ENCODE results near the gene RNF40. TPM values are rescaled to one million over a fixed set of nuclear protein-coding genes. Genes with fewer than 3 reads are reported as not detected.
A peak's percentile ranks its signal among the peaks of the same experiment; 100 is the strongest.

Gene RNF40
- 64.5 and 100 TPM in 2 replicates for total RNA-seq

DNA sequence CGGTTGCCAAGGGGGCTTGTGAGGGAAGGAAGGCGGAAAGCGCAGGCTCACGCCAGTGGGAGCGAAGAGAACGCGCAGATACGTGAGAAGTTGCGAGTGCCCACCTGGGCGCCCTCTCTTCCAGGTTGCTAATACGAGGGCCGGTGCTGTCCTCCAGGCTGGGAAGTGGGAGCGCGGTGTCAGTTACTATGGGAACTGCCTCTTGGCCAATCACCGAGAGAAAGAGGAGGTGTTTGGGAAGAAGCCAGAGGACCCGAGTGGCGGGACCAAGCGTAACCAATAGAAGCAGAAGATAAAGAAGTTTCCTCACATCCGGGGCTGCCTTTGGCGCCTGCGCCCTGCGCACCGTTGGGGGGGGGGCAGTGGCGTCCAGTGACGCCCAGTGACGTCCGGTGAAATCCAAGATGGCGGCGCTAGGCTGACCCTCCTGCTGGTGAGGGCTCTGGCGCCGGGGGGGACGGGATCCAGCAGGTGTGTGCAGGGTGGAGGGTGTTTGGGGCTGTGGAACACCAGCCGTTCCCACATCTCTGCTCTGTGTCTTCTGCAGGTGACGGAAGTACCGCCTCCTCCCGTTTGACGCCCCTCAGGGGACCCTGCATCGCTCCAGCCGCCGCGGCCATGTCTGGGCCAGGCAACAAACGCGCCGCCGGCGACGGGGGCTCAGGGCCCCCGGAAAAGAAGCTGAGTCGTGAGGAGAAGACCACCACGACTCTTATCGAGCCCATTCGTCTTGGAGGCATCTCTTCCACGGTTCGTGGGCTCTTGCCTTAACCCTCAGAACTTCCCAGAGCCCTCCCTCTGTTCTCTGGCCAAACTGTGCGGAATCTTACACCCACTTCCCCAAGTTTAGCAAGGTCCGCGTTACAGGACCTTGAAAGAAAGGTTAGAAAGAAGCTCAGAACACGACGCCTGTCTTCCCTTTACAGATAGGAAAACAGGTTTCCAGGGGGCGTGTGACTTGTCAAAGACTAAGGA, at the start of gene RNF40, which contains the start of gene CFAP119:
Gene RNF40 (plus strand): TSS at position 395 of the 975 bp plus-strand sequence. CDS start 224 bp downstream, at position 619.
Gene CFAP119 (minus strand): TSS at position 135 of the 975 bp plus-strand sequence. CDS start 314 bp downstream, outside the sequence.
- DNase-seq = peak; percentile 99

DNA sequence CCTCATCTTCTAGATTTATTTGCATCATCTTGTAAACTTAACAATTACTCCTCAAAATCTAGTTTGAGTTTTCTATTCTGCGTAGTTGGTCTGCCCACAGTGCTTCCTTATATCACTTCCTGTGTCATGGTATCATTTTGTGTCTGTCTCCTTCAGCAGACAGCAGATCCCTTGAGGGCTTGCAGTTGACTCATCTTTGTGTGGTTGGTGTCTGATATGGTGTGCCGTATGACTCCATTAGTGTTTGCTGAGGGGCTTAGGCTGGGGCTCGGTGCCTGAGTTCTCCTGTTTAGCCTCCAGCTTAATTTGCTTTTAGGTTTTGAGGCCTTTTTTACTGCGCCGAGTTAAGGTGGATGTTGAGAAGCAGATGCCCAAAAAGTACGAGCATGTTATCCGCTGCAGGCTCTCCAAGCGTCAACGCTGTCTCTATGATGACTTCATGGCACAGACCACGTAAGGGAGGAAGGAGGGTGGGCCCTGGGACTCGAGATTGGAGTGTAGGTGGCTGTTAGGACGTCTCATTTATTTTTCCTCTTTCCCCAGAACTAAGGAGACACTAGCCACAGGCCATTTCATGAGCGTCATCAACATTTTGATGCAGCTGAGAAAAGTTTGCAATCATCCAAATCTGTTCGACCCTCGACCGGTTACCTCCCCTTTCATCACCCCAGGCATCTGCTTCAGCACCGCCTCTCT, 46.2 kb upstream of the RNF40 start:
- no peak for DNase-seq

DNA sequence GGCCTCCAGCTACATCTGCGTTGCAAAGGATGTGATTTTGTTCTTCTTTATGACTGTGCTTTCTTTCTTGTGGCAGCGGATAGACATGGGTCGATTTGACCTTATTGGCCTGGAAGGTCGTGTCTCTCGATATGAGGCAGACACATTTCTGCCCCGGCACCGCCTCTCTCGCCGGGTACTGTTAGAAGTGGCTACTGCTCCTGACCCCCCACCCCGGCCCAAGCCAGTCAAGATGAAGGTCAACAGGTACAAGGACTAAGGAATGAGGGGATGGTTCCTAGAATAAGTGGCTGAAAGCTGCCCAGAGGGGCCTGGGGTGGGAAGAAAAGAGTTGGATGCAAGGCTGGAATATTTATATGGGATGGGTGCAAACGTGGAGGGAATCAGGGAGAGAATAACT, 42.0 kb upstream of the RNF40 start:
- no peak for DNase-seq

DNA sequence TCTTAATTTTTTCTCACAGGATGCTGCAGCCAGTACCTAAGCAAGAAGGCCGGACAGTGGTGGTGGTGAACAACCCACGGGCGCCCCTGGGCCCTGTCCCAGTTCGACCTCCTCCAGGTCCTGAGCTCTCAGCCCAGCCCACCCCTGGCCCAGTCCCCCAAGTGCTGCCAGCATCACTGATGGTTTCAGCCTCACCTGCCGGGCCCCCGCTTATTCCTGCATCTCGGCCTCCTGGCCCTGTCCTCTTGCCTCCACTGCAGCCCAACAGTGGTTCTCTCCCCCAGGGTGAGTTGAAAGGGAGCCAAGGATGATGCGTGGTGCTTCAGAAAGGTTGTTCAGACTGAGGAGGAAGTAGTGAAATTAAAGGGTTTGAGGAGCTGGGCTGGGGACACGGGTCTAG, 41.4 kb upstream of the RNF40 start:
- no peak for DNase-seq

DNA sequence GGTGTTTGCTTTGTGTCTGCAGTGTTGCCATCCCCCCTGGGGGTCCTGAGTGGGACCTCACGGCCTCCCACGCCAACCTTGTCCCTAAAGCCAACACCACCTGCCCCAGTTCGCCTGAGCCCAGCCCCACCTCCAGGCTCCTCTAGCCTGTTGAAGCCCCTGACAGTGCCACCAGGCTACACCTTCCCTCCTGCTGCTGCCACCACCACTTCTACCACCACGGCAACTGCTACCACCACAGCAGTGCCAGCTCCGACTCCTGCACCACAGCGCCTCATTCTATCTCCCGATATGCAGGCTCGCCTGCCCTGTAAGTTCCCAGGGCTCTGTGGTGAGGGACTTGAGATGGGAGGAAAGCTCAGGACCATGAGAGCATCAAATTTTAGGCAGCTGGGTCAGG, 41.0 kb upstream of the RNF40 start:
- DNase-seq = no peak

DNA sequence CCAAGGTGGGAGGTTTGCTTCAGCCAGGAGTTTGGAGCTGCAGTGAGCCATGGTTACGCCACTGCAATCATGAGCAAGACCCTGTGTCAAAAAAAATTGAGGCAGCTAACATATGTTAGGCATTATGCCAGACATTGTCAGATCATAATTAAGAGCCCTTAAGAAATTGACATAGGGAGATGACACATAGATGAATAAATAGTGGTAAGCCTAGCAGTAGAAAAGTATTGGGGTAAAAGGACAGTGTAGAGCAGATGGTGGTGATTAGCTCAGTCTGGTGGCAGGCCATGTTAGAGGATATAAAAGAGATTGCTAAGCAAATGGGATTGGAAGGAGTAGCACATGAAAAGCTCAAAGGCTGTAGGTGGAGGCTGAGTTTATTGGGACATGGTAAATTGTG, 40.5 kb upstream of the RNF40 start:
- DNase-seq = no peak

DNA sequence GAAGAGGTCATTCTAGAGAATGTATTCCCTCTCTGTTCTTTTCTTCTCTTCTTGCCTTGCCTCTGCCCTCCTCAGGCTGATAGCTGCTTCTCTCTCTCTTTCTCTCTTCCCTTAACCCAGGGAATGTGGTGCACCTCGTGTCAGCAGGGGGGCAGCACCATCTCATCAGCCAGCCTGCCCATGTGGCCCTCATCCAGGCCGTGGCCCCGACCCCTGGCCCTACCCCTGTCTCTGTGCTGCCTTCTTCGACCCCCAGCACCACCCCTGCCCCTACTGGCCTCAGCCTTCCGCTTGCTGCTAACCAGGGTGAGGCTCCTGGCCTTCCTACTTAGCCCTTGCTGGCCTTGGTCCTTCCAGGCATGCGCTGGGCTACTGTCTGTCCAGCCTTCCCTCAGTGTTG, 39.7 kb upstream of the RNF40 start:
- DNase-seq = no peak

DNA sequence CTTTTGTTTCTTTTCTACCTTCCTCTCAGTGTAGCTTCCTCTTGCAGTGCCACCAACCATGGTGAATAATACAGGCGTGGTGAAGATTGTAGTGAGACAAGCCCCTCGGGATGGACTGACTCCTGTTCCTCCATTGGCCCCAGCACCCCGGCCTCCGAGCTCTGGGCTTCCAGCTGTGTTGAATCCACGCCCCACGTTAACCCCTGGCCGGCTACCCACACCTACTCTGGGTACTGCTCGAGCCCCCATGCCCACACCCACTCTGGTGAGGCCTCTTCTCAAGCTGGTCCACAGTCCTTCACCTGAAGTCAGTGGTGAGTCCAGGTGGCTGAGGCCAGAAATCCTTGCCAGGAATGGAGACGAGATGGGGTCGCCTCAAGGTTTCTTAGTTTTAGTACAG, 39.2 kb upstream of the RNF40 start:
- DNase-seq = no peak

DNA sequence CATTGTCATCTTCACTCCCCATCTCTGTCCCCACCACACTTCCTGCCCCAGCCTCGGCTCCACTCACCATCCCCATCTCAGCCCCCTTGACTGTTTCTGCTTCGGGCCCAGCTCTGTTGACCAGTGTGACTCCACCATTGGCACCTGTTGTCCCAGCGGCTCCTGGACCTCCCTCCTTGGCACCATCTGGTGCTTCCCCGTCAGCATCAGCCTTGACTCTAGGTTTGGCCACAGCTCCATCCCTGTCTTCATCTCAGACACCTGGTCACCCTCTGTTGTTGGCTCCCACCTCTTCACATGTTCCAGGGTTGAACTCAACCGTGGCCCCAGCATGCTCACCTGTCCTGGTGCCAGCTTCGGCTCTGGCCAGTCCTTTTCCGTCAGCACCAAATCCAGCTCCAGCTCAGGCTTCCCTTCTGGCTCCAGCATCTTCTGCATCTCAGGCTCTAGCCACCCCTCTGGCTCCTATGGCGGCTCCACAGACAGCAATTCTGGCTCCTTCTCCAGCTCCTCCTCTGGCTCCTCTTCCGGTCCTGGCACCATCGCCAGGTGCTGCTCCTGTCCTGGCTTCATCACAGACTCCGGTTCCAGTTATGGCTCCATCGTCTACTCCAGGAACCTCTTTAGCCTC, 38.3 kb upstream of the RNF40 start:
- no peak for DNase-seq

DNA sequence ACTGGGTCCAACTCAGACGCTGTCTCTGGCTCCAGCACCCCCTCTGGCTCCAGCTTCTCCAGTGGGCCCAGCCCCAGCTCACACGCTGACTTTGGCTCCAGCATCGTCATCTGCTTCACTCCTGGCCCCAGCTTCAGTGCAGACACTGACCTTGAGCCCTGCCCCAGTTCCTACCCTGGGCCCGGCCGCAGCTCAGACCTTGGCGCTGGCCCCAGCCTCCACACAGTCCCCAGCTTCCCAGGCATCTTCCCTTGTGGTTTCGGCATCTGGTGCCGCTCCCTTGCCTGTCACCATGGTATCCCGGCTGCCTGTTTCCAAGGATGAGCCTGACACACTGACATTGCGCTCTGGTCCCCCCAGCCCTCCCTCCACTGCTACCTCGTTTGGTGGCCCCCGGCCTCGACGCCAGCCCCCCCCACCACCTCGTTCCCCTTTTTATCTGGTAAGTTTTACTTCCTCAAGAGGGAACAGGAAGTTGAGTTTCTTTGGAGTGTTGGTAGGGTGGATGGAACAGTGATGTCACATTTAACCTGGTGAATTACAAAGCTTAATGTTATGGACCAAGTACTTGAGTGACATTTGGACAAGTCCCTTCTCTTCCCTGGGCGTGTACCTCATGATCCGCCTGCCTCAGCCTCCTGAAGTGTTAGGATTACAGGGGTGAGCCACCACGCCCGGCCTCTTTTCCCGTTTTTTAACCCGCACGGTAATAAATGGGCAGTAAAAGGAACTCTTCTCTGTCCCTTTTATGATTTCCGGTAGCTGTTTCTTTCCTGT, 37.3 kb upstream of the RNF40 start:
- DNase-seq = no peak

DNA sequence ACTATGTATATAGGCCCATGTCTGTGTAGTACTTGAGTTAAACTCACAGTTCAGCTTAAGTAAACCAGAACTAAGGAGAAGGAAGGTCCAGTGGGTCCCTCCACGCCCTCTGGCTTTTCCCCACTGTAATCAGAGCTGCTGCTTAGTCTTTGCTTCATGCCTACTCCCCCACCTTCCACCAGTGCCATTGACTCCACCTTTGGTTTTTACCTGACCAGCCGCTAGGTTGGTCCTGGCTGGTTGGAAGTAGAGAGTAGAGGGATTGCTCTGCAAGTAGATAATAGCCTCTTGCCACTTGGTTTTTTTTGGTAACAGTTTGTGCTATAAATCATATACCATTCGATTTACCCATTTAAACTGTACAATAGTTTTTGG, 36.7 kb upstream of the RNF40 start:
- DNase-seq = no peak

DNA sequence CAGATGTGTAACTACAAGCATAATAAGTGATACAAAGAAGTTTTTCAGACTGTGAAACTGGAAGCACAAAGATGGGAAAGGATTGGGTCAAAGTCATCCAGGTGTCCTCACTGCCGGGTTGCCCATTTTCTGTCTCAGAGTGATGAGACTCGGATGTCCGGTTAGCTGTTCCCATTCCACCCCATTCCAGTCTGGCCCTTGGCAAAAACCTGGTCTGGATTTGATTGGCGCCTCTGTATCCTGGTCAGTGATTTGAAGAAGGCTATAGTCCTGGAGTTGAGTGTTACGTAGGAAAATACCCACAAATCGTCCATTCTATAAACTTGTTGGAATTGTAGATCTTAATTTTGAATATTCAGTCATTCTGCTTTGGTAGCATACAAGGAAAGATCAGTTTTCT, 33.8 kb upstream of the RNF40 start:
- DNase-seq = no peak

DNA sequence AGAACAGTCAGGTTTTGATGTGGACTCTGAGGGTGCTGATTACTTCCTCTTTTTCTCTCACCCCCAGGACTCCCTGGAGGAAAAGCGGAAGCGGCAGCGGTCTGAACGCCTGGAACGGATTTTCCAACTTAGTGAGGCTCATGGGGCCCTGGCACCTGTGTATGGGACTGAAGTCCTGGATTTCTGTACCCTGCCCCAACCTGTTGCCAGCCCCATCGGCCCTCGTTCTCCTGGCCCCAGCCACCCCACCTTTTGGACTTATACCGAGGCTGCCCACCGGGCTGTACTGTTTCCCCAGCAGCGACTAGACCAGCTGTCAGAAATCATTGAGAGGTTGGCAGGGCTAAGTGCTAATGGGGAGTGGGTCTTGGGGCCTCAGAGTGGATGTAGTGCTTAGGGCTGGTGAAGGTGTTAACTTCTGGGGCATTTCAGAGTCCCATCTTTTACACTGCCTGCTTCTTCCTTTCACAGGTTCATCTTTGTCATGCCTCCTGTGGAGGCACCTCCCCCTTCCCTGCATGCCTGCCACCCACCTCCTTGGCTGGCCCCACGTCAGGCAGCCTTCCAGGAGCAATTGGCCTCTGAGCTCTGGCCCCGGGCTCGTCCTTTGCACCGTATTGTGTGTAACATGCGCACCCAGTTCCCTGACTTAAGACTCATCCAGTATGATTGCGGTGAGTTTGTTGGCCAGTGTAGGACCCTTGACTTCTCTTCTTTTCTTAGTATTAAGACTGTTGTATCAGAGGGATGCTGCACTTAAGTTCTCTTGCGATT, 33.0 kb upstream of the RNF40 start:
- DNase-seq = no peak

DNA sequence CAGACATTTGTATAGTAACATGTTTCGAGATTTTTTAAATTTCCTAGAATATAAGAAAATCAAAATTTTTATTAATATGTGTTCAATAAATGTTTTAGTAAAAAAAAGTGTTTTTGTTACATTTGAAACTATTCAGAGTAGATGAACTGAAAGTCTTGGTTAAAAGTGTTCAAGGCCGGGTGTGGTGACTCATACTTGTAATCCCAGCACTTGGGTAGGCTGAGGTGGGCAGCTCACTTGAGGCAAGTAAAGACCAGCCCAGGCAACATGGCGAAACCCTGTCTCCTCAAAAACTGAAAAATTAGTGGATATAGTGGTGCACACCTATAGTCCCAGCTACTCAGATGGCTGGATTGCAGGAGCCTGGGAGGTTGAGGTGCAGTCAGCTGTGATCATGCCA, 30.7 kb upstream of the RNF40 start:
- no peak for DNase-seq

DNA sequence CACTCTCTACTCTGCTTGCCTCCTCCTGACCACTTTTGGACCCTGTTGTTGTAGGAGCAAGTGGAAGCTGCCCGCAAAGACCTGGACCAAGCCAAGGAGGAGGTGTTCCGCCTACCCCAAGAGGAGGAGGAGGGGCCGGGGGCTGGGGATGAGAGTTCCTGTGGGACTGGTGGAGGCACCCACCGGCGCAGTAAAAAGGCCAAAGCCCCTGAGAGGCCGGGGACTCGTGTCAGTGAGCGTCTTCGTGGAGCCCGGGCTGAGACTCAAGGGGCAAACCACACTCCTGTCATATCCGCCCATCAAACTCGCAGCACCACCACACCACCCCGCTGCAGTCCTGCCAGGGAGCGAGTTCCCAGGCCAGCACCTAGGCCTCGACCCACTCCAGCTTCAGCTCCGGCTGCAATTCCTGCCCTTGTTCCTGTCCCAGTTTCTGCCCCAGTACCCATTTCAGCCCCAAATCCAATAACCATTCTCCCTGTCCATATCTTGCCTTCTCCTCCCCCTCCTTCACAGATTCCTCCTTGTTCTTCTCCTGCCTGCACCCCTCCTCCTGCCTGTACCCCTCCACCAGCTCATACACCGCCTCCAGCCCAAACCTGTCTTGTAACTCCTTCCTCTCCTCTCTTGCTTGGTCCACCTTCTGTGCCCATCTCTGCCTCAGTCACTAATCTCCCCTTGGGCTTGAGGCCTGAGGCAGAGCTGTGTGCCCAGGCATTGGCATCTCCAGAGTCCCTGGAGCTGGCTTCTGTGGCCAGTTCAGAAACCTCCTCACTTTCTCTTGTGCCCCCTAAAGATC, 24.9 kb upstream of the RNF40 start:
- DNase-seq = no peak

DNA sequence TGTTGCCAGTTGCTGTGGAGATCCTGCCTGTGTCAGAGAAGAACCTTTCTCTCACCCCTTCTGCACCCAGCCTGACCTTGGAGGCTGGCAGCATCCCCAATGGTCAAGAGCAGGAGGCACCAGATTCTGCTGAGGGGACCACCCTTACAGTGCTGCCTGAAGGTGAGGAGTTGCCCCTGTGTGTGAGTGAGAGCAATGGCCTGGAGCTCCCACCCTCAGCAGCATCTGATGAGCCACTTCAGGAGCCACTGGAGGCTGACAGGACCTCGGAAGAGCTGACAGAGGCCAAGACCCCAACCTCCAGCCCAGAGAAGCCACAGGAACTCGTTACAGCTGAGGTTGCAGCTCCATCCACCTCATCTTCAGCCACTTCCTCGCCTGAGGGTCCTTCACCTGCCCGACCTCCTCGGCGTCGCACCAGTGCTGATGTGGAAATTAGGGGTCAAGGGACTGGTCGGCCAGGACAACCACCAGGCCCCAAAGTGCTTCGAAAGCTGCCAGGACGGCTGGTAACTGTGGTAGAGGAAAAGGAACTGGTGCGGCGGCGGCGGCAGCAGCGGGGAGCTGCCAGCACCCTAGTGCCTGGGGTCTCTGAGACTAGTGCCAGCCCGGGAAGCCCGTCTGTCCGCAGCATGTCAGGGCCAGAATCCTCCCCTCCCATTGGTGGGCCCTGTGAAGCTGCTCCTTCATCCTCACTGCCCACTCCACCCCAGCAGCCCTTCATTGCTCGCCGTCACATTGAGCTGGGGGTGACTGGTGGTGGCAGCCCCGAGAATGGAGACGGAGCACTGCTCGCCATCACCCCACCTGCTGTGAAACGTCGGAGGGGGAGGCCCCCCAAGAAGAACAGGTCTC, 24.1 kb upstream of the RNF40 start:
- no peak for DNase-seq

DNA sequence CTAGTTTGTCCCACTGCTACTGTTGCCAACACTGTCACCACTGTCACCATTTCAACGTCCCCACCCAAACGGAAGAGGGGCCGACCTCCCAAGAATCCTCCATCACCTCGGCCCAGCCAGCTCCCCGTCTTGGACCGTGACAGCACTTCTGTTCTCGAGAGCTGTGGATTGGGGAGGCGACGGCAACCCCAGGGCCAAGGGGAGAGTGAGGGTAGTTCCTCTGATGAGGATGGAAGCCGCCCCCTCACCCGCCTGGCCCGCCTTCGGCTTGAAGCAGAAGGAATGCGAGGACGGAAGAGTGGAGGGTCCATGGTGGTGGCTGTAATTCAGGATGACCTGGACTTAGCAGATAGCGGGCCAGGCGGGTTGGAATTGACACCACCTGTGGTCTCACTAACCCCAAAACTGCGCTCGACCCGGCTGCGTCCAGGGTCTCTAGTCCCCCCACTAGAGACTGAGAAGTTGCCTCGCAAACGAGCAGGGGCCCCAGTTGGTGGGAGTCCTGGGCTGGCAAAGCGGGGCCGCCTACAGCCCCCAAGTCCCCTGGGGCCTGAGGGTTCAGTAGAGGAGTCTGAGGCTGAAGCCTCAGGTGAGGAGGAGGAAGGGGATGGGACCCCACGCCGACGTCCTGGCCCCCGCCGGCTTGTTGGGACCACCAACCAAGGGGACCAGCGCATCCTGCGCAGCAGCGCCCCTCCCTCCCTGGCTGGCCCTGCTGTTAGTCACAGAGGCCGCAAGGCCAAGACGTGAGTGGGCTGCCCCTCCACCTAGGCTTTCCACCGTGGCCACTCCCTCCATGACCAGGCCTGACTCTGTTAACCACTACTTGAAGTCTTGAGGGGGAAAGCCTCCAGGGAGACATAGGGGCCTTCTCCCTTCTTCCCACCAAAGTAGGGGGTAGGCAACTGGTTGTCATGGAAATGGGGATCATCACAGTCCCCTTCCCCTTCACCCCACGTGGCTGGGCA, 22.9 kb upstream of the RNF40 start:
- no peak for DNase-seq

Data from dermis blood vessel endothelial cell (primary cell).